Upper lobe of left lung (tissue), 4 donors: ENCODE measurements around the gene RPL28.
"Not testable (repeated sequence)": the region's sequence is repeated elsewhere in the genome, so short reads cannot be mapped to it uniquely, and the experiment has no call there.

Experiments used
- POLR2A ChIP-seq, 4 donors: fragments of 450-650 bp; IDR thresholded peaks; one replicate each; pipeline ENCODE4 v1.5.1; 2016 to 2017; ENCODE audit warnings: antibody characterized with exemption in 4 of 4, mild to moderate bottlenecking in 2 of 4
- TF ChIP-seq, protein P1 (sequence below), 6 experiments: fragments of 450-650 bp in 4 of 6; fragments of 200-600 bp in 2 of 6; sonication (generic) in 2 of 6; IDR thresholded peaks; one replicate each; pipeline ENCODE4 v1.5.1; 2016 to 2019; ENCODE audit warnings: antibody characterized with exemption in 6 of 6

GRCh38 chr19:55401390-55401789 is 15.7 kb downstream of the RPL28 start:
- TF ChIP-seq POLR2A (IDR thresholded peaks at IDR 0.05) = not testable (repeated sequence)
- TF ChIP-seq, protein P1, sequence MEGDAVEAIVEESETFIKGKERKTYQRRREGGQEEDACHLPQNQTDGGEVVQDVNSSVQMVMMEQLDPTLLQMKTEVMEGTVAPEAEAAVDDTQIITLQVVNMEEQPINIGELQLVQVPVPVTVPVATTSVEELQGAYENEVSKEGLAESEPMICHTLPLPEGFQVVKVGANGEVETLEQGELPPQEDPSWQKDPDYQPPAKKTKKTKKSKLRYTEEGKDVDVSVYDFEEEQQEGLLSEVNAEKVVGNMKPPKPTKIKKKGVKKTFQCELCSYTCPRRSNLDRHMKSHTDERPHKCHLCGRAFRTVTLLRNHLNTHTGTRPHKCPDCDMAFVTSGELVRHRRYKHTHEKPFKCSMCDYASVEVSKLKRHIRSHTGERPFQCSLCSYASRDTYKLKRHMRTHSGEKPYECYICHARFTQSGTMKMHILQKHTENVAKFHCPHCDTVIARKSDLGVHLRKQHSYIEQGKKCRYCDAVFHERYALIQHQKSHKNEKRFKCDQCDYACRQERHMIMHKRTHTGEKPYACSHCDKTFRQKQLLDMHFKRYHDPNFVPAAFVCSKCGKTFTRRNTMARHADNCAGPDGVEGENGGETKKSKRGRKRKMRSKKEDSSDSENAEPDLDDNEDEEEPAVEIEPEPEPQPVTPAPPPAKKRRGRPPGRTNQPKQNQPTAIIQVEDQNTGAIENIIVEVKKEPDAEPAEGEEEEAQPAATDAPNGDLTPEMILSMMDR (IDR thresholded peaks at IDR 0.05) = not testable (repeated sequence)
